Panc1 (cell line): ENCODE measurements around the gene HOXB2.

Experiments
- CTCF ChIP-seq: fragments of 450-650 bp; IDR thresholded peaks from 2 replicates; pipeline ENCODE4 v1.5.1; 2017; ENCODE audit warnings: mild to moderate bottlenecking
- POLR2AphosphoS5 ChIP-seq: IDR thresholded peaks from 2 replicates; pipeline ENCODE4 v1.6.1; 2012; ENCODE audit warnings: mild to moderate bottlenecking, low read depth, low read length, moderate library complexity
- TF ChIP-seq, protein P1 (sequence below), 2 experiments: IDR thresholded peaks; 2 replicates each; pipeline ENCODE4 v1.6.1; 2011 to 2012; ENCODE audit warnings: low read depth in 2 of 2, control low read depth in 1 of 2, low read length in 1 of 2, mild to moderate bottlenecking in 1 of 2, moderate library complexity in 1 of 2; ENCODE audit not compliant: insufficient read depth in 1 of 2

DNA sequence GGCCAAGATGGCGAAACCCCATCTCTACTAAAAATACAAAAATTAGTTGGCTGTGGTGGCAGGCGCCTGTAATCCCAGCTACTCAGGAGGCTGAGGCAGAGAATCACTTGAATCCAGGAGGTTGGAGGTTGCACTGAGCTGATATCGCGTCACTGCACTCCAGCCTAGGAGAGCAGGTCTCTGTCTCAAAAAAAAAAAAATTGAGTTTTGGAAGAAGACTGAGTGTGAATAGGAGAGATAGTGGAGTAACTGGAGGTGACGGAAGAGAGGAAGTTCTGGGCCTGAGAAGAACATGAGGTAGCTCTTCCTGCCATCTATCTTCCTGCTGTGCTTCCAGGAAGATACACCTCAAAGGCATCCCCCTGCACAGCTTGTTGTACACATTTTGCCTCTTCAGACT, 25.5 kb downstream of the HOXB2 start:
- TF ChIP-seq CTCF (no peak), POLR2AphosphoS5 (no peak)
- TF ChIP-seq, protein P1, sequence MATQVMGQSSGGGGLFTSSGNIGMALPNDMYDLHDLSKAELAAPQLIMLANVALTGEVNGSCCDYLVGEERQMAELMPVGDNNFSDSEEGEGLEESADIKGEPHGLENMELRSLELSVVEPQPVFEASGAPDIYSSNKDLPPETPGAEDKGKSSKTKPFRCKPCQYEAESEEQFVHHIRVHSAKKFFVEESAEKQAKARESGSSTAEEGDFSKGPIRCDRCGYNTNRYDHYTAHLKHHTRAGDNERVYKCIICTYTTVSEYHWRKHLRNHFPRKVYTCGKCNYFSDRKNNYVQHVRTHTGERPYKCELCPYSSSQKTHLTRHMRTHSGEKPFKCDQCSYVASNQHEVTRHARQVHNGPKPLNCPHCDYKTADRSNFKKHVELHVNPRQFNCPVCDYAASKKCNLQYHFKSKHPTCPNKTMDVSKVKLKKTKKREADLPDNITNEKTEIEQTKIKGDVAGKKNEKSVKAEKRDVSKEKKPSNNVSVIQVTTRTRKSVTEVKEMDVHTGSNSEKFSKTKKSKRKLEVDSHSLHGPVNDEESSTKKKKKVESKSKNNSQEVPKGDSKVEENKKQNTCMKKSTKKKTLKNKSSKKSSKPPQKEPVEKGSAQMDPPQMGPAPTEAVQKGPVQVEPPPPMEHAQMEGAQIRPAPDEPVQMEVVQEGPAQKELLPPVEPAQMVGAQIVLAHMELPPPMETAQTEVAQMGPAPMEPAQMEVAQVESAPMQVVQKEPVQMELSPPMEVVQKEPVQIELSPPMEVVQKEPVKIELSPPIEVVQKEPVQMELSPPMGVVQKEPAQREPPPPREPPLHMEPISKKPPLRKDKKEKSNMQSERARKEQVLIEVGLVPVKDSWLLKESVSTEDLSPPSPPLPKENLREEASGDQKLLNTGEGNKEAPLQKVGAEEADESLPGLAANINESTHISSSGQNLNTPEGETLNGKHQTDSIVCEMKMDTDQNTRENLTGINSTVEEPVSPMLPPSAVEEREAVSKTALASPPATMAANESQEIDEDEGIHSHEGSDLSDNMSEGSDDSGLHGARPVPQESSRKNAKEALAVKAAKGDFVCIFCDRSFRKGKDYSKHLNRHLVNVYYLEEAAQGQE (IDR thresholded peaks at IDR 0.05; ENCODE audit: insufficient read depth in 1 of 2, low read depth in 2 of 2, low read length in 1 of 2) = no peak
